HG03103 (cell line): Measurements from ENCODE around the gene NFASC.

Experiments
- ATAC-seq: cut with Tn5 transposase; IDR thresholded peaks from one replicate; pipeline ENCODE4 v1.9.1; 2021; ENCODE audit warnings: low read depth; ENCODE audit not compliant: unreplicated experiment

Gene NFASC

DNA sequence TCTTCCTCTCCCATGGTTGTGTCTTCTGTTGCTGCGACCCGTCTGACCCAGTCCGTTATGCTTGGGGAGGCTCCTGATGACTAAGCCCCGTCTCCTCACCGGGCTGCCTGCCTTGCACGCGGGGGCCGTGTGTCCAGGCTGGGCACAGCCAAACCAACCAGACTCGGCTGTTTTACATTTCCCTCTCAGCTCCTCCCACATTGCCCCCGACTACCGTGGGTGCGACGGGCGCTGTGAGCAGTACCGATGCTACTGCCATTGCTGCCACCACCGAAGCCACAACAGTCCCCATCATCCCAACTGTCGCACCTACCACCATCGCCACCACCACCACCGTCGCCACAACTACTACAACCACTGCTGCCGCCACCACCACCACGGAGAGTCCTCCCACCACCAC lies 126.3 kb downstream of the NFASC start:
- no peak for ATAC-seq

DNA sequence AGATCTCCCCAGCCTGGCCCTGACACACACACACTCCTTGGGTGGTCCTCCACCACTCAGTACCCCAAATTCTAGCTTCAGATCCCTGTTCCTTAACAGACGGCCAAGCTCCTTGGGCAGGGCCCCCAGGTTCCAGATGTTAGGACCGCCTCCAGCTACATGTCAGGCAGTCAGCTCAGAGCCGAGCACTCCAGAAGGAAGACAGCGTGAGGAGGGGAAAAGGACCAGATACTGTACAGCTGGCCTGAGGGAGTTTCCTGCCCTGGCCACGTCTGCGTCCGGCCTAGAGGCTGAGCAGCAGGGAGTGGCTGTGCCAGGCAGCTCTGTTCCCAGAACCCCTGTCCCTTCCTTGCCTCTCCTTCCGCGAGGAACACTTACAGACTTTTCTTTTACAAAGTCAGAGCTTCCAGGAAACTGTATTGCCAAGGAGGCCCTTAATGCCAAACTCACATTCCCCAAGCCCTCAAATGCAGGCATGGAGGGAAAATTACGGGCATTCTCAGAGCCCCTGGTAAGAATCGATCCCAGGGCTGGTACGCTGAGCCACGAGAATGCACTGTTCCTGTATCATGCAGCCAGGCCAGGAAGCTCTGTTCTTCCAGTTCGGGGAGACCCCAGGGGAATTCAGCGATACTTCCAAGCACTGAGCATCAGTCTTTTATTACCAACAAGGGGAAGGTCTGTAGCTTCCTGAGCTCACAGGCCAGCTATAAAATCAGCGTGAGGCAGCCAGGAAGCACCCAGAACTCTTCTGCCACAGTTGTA lies 127.1 kb downstream of the NFASC start:
- ATAC-seq, result no peak

DNA sequence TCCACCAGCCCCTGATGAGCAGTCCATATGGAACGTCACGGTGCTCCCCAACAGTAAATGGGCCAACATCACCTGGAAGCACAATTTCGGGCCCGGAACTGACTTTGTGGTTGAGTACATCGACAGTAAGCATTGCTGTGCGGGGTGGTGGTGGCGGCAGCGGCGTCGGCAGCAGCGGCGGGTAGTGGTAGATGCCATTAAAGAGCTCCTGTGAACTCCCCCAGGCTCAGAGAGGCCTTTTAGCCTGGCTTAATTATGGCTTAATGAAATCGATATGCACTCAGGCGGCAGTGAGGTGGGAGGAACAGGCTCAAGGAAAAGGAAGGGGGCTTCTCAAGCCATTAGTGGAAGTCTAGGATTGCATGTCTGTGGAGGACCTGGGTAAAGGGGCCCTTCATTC lies 130.5 kb downstream of the NFASC start:
- no peak for ATAC-seq

DNA sequence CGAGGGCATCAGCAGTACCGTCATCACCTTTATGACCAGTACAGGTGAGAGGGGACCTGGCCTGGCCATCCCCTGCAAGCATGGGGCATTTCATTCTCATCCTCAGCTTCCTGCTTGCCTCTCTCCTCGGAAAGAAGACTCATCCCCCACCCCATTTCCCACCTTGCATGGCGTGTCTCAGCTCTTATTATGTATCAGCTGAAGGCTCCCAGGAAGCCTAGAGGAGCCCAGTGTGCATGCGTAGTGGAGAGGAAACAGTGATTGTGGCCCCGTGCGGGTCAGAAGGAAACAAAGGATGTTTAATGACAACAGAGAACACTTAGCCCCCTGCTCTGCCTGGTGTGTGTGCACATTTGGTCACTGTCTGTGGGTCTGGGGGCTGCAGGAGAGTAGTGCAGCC lies 132.0 kb downstream of the NFASC start:
- no peak for ATAC-seq

DNA sequence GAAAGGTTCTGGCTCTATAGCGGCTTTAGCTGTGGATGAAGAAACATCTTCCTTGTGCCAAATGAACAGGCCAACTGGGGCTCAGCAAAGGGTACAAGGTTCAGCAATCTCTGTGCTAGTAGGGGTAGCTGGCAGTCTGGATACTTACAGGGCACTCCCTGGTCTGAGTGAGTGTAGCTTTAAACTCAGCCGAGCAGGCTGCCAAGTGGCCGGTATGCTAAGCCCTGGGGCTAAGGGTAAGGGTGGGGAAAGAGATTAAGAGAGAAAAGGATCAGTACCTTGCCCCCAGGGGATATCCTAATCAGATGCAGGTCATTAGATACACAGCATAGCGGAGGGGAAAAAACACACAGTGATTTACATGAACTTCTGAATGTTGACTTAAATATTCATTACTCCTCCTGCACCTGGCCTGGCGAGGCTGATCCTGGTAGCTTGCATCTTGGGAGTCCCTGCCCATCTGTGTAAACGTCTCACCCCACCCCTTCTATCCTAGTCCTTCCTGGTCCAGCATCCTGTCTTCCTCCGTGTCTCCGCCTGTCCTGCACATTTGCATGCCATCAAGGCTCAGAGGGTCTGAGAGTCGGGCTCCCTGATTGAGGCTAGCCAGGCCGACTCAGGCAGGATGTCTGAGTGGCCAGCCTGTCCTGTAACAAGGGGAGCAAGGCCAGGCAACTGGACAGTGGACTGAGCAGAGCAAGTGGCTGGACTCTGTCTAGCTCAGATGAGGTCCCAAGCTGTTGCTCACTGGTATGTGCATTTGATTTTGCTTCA lies 132.9 kb downstream of the NFASC start:
- no peak for ATAC-seq

DNA sequence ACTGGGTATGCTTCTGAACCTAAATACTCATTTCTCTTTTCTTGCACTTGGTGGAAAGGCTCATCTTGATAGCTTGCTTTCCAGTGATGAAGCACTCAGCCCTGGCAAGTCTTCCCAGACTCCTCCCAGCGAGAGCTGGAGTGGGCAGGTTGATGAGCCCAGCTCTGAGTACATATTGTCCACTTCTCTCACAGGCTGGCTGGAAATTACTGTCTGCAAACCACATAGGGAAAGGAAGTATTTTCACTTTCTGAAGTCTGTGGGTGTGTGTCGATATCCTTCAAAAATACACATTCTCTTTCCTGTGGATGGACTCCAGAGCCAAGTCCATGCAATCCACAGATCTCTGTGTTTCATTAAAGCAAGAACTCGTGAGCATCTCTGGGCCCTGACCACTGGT lies 133.7 kb downstream of the NFASC start:
- no peak for ATAC-seq

DNA sequence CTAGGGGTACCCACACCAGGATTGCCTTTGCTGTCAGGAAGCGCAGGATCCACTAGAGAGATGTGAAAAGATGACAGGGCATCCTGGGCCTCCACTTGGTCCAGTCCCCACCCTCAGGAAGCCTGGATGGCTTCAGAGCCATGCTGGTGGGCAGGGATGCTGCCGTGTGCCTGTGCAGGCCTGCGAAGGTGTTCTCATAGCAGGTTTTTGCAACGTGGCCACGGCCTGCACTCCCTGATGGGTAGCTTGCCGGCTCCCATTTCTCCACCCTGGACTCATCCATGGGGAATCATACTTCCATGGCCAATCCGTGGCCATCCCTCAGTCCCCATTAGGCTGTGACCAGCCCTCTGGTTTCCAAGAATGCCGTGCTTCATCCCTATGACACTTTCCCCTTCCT lies 138.2 kb downstream of the NFASC start:
- ATAC-seq, result no peak

DNA sequence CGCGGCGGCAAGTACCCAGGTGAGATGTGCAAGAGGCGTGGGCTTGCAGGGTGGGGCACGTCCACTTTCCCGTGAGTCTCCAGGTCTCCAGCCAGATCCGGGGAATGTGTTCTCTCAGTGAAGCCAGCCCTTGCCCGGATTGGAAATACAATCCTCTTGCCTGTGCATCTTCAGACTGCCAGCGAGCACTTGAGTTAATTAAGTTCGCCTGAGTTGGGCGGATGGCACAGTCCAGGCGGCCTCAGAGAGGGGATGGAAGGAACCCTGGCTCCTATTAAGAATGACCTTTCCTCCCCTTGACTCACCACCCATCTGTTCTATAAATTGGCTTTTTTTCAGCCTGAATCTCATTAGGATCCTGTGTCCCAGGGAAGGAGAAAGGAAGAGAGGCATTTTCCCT lies 139.0 kb downstream of the NFASC start:
- ATAC-seq, result no peak

DNA sequence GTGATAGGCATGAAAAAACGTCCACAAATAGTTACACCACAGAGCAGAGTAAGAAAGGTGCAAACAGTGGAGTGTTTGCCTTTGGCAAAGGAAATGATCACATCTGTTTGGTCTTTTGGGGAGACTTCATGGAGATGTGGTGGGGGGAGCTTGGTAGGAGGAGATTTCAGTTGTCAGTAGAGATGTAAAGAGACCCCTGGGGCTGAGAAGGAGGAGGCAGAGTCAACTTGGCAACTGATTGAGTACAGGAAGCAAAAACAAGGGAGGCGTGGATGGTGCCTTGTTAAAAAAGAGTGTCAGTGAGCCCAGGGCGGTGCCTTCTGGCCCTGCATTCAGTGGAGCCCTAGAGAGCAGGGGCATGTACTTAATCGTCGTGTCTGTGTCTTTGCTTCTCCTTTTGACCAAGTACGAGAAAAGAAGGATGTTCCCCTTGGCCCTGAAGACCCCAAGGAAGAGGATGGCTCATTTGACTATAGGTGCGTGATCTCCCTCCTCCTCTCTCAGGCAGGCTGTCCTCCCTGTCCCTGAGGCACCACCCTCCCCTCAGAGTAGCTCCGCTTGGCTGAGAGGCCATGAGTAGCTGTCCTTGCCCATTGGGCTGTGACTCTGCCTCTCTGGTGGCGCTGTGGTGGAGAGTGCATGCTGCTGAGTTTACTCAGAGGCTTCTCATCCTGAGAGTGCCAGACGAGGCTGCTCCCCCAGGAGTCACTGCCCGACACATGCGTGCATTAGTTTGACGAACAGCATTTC lies 141.9 kb downstream of the NFASC start:
- ATAC-seq, result no peak

DNA sequence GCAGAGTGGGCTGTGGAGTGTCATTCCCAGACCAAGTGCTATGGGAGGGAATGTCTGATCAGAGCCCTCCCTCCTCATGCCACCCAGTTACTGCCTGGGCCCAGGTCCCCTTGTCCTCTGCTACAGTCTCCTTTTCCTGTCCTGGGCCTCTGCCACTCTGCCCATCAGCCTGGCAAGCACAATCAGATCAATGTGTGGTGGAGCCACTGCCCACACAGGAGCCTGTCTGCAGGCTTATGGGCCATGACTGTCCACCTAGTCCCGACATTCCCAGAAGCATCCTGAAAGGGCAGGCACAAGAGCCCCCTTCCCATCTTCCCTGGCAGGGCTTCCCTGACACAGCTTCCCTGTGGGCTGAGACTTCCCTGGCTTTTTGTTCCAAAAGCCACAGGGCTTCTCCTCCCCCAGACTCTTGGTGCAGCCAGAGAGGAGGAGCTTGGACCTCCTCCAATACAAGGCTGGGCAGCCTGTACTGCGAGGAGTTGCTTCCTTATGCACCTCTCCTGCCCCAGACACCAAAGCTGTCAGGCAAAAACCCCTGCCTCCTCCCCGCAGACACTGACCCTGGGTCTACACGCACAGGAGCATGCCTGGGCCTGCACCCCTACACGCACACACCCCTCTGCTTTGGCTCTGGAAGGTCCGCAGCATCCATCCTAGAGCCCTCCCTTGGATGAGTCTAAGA lies 143.2 kb downstream of the NFASC start:
- ATAC-seq, result no peak

DNA sequence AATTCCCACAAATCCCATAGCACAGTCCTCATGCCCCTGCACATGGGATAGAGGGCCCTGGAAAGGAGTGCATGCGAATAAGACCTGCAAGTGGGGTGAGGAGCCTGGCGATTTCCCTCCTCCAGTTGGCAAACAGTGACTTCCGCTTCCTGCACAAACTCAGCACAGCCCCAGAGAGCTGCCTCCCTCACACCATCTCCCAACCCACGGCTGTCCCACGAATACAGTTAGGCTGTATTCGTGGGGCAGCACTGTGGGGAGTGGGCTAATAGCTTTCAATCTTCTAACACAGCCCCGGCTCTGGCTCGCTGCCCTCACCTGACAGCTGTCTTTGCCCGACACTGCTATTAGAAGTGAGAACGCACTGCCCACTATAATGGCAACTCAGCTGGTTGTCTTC lies 144.1 kb downstream of the NFASC start:
- no peak for ATAC-seq

DNA sequence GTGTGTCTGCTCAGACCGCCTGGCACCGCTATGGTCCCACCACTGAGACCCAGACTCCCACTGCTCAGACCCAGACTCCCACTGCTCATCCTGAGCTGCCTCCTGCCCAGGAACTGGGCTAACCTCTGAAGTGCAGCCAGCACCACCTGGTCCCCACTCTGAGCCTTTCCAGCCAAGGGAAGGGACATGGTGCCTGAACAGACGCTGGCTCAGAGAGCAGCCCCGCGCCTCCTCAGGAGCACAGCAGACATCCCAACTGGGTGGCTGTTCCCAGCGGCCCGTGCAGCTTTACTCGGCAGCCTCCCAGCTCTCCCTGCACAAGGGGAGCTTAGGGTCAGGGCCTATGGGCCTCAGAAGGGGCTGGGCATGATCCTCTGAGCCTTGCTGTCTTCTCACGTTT lies 144.6 kb downstream of the NFASC start:
- no peak for ATAC-seq

DNA sequence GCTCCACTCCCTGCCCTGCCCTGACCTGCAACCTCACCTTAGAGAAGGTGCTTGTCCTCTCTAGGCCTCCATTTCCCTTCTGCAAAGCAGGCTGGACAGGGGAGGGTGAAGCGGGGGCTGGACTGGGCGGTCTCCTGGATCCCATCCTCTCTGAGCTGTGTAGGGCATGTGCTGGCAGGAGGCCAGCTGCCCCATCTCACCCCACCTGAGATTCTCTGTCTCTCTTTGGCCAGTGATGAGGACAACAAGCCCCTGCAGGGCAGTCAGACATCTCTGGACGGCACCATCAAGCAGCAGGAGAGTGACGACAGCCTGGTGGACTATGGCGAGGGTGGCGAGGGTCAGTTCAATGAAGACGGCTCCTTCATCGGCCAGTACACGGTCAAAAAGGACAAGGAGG lies 145.4 kb downstream of the NFASC start:
- ATAC-seq, result no peak

DNA sequence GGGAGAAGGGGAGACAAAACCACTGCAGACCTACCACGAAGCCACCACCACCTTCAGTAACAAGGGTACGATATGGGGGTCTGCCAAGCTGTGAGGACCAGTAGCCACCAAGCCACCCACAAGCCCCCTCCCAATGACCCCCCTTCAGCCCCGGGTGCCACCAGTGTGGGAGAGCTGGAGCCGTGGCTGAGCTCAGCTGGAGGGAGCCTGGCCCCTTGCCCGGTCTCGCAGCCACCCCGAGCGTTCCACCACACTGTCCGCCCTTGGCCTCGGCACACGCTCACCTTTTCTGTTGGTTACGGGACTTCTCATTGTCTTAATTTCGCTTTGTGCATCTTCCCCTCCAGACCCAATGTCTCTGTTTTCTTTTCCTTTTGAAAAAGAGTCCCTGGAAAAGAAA lies 145.9 kb downstream of the NFASC start:
- ATAC-seq, result no peak

DNA sequence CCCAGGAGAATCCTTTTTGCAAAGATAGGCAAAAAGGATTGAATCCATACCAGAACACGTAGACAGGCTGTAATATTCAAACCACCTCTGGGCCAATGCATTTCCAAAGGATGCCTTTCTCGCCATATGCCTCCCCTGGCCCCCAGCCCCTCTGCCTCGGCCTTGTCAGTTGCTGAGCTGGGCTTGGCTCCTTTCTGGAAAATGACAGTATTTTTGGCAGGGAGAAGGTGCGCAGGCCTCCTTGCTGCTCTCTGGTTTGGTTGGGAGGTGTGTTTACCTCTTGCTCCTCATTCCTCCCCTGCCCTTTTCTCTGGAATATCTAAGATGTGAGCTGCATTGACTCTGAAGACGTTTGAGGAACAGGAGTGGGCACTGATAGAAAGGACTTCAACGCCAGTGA lies 146.3 kb downstream of the NFASC start:
- no peak for ATAC-seq

DNA sequence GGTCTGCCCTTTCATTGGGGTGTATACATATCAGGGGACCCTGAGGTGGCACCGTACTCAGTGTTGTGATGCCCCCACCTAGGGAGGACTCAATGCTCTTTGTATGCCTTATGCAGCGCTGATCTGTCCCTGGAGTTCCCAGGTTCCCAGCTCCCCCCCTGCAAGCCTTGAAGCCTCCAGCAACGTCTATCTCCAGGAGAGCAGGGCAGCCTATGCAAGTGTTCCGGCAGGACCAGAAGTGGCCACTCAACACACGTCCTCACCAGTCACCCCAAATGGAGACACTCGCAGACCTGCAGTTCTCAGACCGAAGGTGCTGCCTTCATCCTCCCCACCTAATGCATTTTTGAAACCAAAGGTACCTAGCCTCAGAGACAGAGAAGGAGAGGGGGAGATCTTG lies 147.1 kb downstream of the NFASC start:
- ATAC-seq, result no peak

DNA sequence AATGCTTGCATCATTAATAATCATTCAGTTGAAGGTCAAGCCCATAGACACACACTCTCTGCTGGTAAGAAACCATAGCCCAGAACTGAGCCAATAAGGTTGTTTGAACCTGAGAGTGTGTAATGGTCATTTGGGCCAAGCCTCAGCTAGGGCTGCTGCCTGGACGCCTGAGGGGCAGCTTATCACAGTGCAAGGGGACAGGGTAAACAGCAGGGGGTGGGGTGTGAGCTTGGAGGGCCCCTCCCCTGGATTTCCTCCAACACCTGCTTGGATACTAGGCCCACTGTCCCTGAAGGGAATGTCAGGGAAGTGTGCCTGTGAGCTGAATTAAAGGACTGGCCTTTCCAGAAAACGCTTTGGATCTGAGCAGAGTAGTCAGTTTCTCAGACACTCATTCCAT lies 147.7 kb downstream of the NFASC start:
- no peak for ATAC-seq

DNA sequence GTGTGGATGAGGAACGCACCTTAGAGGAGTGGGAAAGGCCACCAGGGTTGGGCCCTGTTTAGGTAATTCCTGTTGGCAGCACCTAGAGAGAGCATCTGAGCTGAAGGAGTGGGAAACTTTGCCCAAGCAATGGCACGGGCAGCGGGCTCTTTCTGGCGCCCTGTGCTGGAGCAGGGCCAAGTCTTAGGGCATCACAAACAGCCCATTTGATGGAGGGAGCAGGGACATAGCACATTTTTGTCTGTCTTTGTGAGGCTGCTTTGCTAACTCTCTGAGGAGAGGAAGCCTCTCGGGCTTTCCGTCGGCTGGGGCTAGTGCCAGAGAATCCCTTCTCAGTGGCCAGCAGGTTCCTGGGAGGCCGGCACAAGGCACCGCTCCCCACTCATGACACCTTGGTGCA lies 149.8 kb downstream of the NFASC start:
- ATAC-seq, result no peak

DNA sequence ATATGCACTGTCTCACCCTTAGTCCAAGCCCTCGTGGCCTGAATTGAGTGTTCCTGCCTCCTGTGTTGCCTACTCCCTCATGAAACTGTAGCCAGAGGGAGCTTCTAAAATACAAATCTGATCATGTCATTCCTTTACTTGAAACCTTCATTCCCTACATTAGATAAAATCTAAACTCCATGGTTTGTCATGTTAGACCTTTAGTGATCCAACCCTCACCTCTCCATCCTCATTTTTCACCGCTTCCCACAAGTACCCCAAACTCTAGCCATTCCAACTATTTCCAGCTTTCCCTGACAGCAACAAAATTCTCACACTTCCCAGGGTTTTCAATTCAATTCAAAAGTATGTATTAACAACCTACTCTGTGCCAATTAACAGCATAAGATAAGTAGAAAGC lies 154.0 kb downstream of the NFASC start:
- ATAC-seq, result no peak

DNA sequence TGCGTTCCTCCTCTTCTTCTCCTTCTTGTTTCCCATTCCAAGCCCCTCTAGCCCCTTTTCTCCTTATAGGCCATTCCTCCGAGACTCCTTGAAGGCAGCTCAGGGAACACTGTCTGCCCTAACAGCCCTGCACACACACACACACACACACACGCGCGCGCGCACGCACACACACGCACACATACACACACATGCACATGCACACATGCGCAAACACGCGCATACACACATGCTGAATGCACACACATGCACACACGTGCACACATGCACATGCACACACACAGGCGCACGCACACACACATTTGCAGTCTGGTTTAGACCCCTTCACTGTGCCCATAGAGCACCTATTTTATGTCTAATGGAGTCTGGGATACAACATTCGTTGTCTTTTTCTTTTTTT lies 154.6 kb downstream of the NFASC start:
- ATAC-seq, result no peak

DNA sequence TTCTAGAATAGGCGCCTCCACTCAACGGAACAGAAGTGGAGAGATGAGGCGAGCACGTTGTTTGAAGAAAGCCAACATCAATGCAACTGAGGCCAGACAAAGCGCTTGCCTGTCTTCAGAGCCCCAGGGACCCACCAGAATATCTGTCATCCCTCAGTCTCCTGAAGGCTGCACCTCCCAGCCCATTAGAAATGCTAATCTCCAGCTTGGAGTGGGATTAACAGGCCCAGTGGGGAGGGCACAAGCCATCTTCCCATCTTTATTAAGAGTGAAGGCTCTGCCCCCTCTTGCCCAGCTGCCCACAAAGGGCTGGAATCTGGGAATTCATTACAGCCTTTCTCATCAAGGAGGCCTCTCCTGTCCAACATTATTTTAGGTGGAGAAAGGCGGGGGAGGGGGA lies 155.5 kb downstream of the NFASC start:
- ATAC-seq, result no peak
